Amniotic stem cell (primary cell): ENCODE measurements around the gene GPR146.

Experiments
- DNase-seq: peaks from one replicate; lab custom pipeline; 2025; lab: John Stamatoyannopoulos, UW

Gene GPR146

GRCh38 chr7:1092806-1093501 is 48.6 kb downstream of the GPR146 start:
- no peak for DNase-seq

- no peak for DNase-seq
Observed at GRCh38 chr7:1093502-1093843, 49.1 kb downstream of the GPR146 start.

DNA sequence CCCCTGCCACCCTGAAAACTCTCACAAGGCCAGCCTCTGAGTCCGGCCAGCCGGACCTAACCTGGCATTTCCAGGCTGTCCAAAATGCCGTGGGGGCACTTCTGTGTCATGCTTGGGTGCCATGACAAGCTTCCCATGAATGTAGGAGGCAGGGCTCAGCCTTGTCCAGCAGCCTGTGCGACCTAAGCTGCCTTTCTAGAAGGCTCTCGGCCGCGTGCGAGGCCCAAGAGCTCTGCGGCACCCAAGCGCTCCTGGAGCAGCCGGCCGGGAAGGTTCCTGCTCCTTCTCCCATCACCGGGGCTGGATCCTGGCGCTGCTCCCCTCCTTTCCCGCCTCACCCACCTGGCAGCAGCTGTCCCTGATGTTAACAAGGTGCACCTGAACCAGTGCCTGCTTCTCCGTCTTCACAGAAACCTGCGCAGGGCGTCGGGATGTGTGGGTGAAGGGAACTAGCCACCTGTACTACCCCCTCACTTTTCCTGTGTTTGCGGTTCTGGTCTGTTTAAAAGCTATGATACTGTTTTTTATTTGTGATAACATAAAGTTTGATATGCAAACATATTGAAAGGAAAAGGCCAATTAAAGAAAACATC is 49.7 kb downstream of the GPR146 start:
- DNase-seq, result no peak

DNA sequence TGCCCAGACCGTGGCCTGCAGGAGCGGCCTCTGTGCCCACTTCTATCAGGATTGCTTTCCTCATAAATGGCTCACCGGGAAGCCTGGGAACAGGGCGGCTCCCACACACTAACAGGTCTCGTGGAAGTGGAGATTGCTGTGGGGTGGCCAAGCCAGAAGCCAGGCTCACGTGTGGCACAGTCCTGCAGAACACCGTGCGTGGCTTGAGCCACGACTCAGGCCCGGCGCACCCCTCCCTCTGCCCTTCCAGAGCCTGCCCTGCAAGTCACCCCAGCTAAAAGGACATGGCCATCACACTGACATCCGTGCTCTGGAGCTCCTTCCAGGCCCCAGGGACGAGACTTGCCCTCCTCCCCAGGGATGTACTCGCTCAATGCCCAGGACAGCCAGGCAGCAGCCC is 50.5 kb downstream of the GPR146 start:
- no peak for DNase-seq

- no peak for DNase-seq
Observed at GRCh38 chr7:1095621-1096155, 51.3 kb downstream of the GPR146 start.

- DNase-seq, result no peak
Observed at GRCh38 chr7:1096156-1097119, 52.1 kb downstream of the GPR146 start.

DNA sequence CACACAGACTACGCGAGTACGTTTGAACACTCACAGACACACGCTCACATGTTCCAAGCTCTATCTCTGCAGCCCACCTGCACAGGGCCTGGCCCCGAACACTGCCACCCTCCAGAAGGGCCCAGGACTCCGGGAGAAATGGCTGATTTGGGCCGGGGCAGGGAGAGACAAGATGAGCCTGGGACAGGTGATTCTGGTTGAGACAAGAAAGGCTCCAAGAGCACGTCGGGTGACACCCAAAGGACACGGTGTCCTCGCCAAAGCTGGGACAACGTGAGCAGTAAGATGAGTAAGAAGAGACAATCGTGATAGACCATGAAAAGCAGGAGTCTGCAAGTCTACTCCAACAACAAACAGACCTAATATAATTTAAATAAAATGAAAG is 52.8 kb downstream of the GPR146 start:
- DNase-seq, result no peak

GRCh38 chr7:1098243-1099153 is 54.2 kb downstream of the GPR146 start:
- no peak for DNase-seq

DNA sequence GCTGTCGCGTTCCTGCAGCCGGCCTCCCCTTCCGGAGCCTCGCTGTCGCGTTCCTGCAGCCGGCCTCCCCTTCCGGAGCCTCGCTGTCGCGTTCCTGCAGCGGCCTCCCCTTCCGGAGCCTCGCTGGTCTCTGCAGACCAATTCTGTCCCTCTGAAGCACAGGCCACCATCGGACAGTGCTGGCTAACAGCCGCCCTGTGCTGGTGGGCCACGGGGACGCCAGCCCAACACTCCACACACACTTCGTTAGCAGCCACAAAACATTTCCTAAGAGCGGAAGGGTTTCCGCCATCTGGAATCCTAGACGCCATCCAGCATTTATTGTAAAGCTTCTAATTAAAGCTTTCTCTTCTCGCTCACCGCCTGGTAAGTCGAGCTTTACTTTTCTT is 54.8 kb downstream of the GPR146 start:
- DNase-seq, result no peak

- no peak for DNase-seq
Observed at GRCh38 chr7:1099637-1100036, 55.3 kb downstream of the GPR146 start.

DNA sequence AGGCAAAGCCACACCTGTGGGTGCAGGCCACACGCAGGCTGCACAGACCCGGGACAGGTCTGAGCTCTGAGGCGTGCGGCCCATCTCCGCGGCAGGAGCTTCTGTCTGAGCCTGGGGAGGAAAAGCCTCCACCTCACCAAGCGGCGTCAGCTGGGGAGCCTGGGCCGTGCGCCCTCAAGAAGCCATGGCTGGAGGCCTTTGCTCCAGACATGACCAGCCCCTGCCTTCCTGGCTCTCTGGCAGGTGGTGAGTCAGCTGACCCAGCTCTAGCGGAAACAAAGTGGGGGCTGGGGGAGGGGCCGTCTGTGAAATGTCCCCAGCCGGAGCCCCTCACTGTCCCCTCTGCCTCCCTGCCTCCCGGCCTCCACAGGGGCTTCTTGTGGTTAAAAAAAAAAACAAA is 56.0 kb downstream of the GPR146 start:
- no peak for DNase-seq

DNA sequence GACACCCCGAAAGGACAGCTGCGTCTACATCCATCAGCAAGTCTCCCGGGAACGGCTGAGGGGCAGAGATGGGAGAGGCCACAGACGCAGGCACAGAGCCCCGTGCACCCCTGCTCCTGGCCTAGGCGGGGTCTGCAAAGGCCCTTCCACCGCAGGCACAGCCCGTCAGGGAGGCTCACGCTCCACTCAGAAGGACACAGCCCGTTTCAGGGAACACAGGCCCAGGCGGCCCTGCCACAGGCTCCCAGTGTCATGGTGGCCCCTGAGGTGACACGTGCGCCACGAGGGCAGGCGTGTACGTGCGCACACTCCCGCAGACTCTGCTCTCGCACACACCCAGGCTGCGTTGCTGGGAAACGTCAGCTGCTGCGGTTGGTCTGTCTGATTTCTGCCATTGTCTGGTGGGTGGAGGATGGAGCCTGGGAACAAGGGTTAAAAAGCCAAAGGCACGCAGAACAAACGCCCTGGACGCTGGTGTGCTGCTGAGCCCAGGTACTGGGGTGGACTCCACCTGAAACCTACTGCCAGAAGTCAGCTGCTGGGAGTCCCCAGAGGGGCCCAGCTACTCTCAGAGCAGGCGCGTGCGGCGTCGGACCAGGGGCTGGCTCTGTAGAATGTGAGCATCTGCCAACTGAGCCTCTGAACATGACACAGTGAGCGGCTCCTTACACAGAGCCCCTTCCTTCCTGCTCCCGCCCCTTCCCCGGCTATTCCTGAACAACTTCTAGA is 56.7 kb downstream of the GPR146 start:
- no peak for DNase-seq

- no peak for DNase-seq
Observed at GRCh38 chr7:1101563-1102431, 57.5 kb downstream of the GPR146 start.

GRCh38 chr7:1103009-1103788 is 58.9 kb downstream of the GPR146 start:
- DNase-seq, result no peak

- DNase-seq, result no peak
Observed at GRCh38 chr7:1103789-1104515, 59.6 kb downstream of the GPR146 start.

DNA sequence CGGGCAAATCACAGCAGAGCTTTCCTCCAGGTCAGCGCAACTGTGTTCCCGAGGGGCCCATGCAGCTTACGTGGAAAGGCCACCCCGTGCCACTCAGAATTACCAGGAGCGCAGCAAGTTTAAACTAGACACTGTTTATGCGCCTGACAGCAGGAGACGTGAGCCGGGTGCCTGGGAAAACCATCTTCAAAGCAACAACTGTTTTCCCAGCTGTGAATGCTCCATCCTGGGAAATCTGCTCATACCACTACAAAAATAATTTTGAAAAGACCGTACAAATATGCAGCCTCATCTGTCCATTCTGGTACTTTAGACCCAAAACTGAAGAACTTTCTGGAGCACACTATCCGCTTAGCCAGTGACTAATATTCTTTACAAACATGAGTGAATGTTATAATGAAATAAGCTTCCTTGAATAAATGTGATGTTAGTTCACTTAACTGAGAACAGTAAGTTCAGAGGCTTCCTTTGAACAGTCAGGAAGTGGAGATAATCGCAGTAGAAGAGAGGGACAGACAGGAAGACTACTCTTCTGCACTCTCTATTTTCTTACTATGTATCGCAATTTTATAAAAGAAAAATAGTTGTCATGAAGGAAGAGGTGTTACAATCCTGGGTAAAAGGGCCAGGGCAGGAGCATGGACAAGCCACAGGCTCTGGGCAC is 60.3 kb downstream of the GPR146 start:
- no peak for DNase-seq

- DNase-seq, result no peak
Observed at GRCh38 chr7:1105189-1105588, 60.8 kb downstream of the GPR146 start.
